ENCODE results near the gene HEXD.
"Not testable (repeated sequence)": the region's sequence is repeated elsewhere in the genome, so short reads cannot be mapped to it uniquely, and the experiment has no call there.

Gene HEXD

DNA sequence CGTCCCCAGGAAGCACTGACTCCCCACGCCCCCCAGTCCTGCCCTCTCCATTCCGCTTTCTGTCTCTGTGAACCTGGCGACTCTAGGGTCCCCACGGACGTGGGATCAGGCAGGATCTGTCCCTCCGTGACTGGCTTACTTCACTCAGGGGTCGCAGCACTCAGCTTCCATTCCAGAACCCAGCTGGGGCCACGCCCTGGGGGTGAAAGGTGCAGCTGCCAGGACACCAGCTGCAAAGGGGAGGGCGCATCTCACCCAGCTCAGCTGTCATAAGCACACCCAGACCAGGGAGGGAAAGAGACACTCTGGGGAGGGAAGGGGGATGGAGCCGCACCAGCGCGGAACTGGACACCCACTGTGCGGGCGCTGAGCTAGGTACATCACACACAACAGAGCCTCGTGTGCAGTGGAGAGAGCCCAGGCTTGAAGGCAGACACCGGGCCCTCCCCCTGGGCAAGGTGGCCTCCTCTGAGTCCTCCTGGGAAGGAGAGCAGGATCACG lies 18.5 kb upstream of the HEXD start:
- H3K9me3 Mint-ChIP-seq, result no peaks in the 10 kb centered on the region
- no peak overlapping the region for H3K4me3 Mint-ChIP-seq
- H3K4me1 Mint-ChIP-seq (ENCODE audit: low read depth), result peaks cover 12% of the 10 kb centered on the region
- peaks cover 14% of the 10 kb centered on the region for H3K36me3 Mint-ChIP-seq (ENCODE audit: low read depth)
- no peak overlapping the region for H3K27ac Mint-ChIP-seq
- H3K27me3 Mint-ChIP-seq (ENCODE audit: low read depth), result no peaks in the 10 kb centered on the region

DNA sequence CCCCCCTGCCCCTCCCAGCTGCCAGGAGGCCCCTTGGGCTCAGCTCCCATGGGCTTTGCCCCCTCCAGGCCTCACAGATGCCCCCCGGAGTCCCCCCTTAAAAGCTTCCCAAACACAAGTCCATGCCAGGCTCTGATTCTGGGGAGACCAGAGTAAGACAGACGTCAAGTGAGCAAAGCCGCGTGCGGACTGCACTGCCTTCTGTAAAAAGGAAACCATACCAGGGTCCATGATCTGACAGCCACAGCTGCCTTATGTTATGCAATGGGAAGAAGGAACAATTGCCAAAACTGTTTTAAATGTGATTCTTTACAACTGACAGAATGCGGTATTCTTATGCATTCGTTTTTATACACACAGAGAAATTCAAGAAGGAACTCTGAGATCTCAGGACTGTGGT lies 17.9 kb upstream of the HEXD start:
- H3K36me3 Mint-ChIP-seq (ENCODE audit: low read depth), result peaks cover 14% of the 10 kb centered on the region
- no peaks in the 10 kb centered on the region for H3K27me3 Mint-ChIP-seq (ENCODE audit: low read depth)
- H3K27ac Mint-ChIP-seq, result no peak overlapping the region
- H3K4me1 Mint-ChIP-seq (ENCODE audit: low read depth), result peaks cover 12% of the 10 kb centered on the region
- no peaks in the 10 kb centered on the region for H3K9me3 Mint-ChIP-seq
- no peak overlapping the region for H3K4me3 Mint-ChIP-seq

DNA sequence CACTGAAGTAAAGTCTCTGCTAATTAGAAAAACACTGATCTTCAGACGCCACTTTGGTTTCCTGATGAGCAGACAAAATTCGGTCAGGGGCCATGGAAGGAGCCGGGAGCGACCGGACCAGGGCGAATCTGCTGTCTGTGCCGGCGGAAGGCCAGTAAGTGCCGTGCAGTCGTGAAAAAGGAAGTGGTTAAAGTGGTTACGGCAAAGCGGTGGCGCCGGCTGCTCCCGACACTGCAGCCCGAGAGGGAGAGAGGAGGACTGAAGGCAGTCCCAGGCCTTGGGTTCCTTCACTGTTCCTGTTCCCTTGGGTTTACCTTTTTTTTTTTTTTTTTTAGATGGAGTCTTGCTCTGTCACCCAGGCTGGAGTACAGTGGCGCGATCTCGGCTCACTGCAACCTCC lies 17.3 kb upstream of the HEXD start:
- Mint-ChIP-seq H3K4me3 (peak overlapping the region; percentile 90), H3K9me3 (no peaks in the 10 kb centered on the region), H3K27me3 (ENCODE audit: low read depth) (no peaks in the 10 kb centered on the region), H3K4me1 (ENCODE audit: low read depth) (peaks cover 12% of the 10 kb centered on the region), H3K27ac (peak overlapping the region; percentile 90), H3K36me3 (ENCODE audit: low read depth) (peaks cover 16% of the 10 kb centered on the region)

DNA sequence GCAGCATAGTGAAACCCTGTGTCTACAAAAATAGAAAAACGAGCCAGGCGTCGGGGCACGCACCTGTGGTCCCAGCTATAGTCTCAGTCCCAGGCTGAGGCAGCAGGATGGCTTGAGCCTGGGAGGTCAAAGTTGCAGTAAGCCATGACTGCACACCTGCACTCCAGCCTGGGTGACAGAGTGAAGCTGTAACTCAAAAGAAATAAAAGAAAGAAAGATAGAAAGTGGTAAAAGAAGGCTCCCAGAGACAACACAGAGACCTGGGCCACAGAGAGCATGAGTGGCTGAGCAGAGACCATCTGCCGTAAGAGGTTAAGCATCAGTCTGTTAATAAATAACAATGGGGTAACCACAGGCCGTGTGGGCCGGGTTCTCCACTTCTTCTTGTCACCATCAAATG lies 15.3 kb upstream of the HEXD start:
- H3K4me1 Mint-ChIP-seq (ENCODE audit: low read depth), result peaks cover 15% of the 10 kb centered on the region
- peaks cover 15% of the 10 kb centered on the region for H3K36me3 Mint-ChIP-seq (ENCODE audit: low read depth)
- no peaks in the 10 kb centered on the region for H3K9me3 Mint-ChIP-seq
- no peak overlapping the region for H3K4me3 Mint-ChIP-seq
- no peak overlapping the region for H3K27ac Mint-ChIP-seq
- no peaks in the 10 kb centered on the region for H3K27me3 Mint-ChIP-seq (ENCODE audit: low read depth)

DNA sequence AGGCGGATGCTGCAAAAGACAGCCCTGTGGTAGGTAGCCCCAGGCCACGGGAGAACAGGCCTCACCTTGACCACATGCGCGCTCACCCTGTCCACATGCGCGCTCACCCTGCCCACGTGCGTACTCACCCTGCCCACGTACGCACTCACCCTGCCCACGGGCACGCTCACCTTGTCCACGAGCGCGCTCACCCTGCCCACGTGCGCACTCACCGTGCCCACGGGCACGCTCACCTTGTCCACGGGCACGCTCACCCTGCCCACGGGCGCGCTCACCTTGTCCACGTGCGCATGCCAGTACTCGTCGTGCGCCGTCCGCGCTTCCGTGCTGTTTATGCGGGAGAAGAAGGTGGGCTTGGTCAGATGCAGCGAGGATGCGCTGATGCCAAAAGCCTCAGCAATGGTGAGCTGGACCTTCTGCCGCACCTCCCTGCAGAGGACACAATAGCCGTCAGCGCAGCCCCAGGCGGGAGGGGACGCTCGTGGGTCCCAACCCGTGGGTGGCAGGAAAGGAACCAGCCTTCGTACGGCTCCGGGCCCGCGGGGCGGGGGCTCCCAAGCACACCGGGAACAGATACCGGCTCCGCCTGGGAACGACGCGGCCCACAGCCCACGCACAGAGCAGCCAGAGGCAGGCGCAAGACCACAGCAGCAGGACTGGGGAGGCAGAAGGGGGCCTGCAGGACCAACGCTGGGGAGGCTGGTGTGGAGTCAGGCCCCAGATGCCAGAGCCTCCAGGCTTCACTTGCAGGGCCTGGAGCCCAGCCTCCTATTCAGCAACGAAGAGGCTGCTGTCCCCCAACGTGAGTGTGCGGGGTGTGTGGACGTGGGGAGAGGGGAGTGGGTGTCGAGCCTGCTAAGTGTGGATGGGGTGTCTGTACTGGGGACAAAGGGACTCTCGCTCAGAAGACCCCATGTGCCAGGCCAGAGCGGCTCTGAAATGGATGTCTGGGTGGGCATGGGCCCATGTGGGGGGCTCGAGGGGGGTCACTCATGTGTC lies 14.2 kb upstream of the HEXD start:
- Mint-ChIP-seq H3K4me1 (ENCODE audit: low read depth) (peaks cover 15% of the 10 kb centered on the region), H3K9me3 (no peaks in the 10 kb centered on the region), H3K27me3 (ENCODE audit: low read depth) (no peaks in the 10 kb centered on the region), H3K27ac (no peak overlapping the region), H3K4me3 (no peak overlapping the region), H3K36me3 (ENCODE audit: low read depth) (peaks cover 17% of the 10 kb centered on the region)

DNA sequence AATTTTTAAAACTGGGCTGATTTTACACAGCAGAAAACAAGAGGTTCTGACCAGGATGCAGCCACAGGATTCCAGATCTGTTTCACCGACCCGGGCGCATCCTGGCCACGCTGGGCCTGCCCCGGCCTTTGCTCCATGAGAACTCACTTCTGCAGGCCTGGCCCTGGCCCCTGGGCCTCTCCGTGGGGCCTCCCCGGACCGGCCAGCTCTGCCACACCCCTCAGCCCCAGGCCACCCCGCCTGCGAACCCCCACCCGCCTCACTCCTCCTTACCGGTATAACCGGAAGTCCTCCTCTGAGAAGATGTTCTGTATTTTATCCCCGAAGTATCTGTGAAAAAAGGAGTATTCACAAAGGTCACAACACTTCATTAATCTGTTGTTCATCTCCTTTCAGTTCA lies 13.1 kb upstream of the HEXD start:
- Mint-ChIP-seq H3K4me1 (ENCODE audit: low read depth) (peaks cover 15% of the 10 kb centered on the region), H3K27me3 (ENCODE audit: low read depth) (no peaks in the 10 kb centered on the region), H3K27ac (no peak overlapping the region), H3K36me3 (ENCODE audit: low read depth) (peaks cover 20% of the 10 kb centered on the region), H3K9me3 (no peaks in the 10 kb centered on the region), H3K4me3 (no peak overlapping the region)

DNA sequence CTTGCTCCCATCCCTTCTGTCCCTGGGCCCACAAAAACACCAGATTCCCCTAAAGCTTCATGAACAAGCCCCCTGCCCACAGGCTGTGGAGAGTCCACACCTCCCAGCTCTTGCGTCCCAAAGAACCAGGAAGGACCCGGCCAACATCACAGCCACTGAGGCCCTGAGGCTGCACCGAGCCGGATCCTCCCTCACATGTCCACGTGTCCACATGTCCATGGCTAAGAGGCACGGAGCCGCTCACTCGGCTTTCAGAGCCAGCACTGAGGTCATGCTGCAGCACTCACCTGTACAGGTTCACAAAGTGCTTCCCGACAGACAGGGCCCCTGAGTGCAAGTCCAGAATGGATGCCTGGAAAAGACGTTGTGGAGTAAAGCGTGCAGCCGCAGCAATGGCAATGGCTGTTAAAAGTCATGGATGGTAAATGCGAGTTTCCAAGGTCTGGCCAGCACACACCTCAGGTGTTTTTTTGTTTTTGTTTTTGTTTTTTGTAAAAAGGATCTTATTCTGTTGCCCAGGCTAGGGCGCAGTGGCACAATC lies 11.9 kb upstream of the HEXD start:
- H3K36me3 Mint-ChIP-seq (ENCODE audit: low read depth), result peaks cover 16% of the 10 kb centered on the region
- H3K4me3 Mint-ChIP-seq, result no peak overlapping the region
- H3K27me3 Mint-ChIP-seq (ENCODE audit: low read depth), result no peaks in the 10 kb centered on the region
- no peak overlapping the region for H3K27ac Mint-ChIP-seq
- no peaks in the 10 kb centered on the region for H3K9me3 Mint-ChIP-seq
- H3K4me1 Mint-ChIP-seq (ENCODE audit: low read depth), result peaks cover 7% of the 10 kb centered on the region

DNA sequence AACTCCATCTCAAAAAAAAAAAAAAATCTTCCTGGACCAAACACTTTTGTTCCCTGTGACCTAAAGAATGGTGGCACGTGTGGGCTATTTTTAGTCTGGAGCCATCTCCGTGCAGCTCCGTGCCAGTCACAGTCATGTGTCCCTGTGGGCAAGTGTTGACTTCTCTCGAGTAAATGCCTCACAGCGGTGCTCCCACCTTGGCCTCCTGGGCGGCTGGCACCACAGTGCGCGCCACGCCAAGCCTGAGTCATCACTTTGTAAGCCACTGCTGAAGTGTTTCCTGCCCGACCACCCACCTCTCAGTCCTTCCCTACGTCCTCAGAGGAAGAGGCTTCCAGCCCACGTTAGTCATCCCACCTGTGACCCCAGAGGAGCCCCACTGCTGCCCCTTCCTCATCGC lies 10.9 kb upstream of the HEXD start:
- no peak overlapping the region for H3K27ac Mint-ChIP-seq
- peaks cover 4% of the 10 kb centered on the region for H3K4me1 Mint-ChIP-seq (ENCODE audit: low read depth)

DNA sequence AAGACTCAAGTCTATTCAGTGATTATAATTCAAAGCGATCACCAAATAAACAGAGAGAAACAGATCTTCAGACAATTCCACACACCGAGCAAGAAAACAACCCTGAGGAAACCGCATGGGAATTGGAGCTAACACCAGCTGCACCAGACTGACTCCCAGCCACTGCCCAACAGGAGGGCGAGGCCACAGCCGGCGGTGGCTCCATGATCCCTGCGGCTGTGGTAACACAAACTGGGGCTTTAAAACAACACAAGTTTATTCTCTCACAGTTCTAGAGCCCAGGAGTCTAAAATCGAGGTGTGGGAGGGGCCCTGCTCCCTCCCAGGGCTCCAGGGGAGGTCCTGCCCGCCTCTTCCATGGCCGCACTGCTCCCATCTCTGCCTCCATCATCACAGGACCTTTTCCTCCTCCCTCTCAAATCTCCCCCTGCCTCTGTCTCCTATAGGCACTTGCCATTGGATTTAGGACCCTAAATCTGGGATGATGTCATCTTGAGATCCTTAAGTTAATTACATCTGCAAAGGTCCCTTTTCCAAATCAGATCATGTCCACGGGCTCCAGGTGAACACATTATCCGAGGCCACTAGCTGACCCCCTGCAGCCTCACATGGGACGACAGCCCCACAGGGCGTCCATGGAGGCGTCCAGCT lies 9.7 kb upstream of the HEXD start:
- H3K27ac Mint-ChIP-seq, result no peak overlapping the region
- H3K27me3 Mint-ChIP-seq (ENCODE audit: low read depth), result no peaks in the 10 kb centered on the region
- H3K4me1 Mint-ChIP-seq (ENCODE audit: low read depth), result peaks cover 2% of the 10 kb centered on the region
- H3K9me3 Mint-ChIP-seq, result no peaks in the 10 kb centered on the region
- H3K4me3 Mint-ChIP-seq, result no peak overlapping the region
- H3K36me3 Mint-ChIP-seq (ENCODE audit: low read depth), result peaks cover 10% of the 10 kb centered on the region

More for the DNA sequence above, 10.9 kb upstream of the HEXD start:
- H3K36me3 Mint-ChIP-seq (ENCODE audit: low read depth), result peaks cover 12% of the 10 kb centered on the region
- H3K9me3 Mint-ChIP-seq, result no peaks in the 10 kb centered on the region
- H3K27me3 Mint-ChIP-seq (ENCODE audit: low read depth), result no peaks in the 10 kb centered on the region
- no peak overlapping the region for H3K4me3 Mint-ChIP-seq

DNA sequence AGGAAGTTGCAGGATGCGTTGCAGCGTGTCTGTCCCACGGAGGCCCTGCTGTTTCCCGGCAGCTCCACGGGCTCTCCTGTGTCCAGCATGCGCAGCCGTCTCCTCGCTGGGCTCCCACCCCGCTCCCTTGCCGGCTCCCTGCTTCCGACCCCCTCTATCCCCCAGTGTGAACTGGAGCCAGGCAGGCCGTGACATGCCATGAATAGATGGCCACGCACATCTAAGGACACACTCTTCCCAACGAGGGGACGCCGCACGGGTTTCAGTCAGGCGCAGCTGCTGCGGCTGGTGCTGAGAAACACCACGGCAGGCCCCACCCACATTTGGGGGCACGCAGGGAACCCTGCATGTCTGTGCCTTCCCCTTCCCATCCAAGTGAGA lies 9.2 kb upstream of the HEXD start:
- H3K4me3 Mint-ChIP-seq, result no peak overlapping the region
- H3K36me3 Mint-ChIP-seq (ENCODE audit: low read depth), result peaks cover 10% of the 10 kb centered on the region
- H3K9me3 Mint-ChIP-seq, result no peaks in the 10 kb centered on the region
- H3K27me3 Mint-ChIP-seq (ENCODE audit: low read depth), result no peaks in the 10 kb centered on the region
- no peak overlapping the region for H3K27ac Mint-ChIP-seq
- peaks cover 2% of the 10 kb centered on the region for H3K4me1 Mint-ChIP-seq (ENCODE audit: low read depth)

DNA sequence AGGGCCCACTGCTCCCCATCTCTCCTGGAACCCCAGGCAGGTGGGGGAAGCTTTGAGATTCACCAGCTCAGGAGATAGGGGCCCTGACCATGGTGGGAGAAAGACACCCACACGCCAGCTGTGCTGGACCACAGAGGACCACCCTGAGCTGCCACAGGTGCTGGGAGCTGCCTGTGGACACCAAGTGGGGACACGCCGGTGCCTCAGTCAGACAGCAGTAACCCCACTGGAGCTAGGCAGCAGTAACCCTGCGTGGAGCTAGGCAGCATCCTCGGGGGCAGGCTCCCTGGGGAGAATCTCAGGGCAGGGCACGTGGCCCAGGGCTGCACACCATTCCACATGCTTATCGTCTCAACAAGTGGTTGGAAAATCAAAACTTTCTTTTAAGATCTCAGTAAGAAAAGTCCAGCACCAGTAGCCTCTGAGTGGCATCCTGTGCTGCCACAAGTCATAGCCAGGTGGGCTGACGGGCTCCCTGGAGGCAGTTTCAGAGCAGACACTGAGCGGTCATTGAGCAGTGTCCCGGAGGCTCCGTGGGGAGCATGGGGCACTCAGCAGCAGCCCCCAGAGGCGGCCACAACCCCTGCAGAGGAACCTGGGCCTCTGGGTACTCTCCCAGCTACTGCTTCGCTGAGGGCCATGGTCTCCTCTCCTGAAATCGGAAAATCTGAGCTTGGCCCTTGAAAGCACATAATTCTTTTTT lies 8.0 kb upstream of the HEXD start:
- no peaks in the 10 kb centered on the region for H3K9me3 Mint-ChIP-seq
- no peak overlapping the region for H3K4me3 Mint-ChIP-seq
- H3K4me1 Mint-ChIP-seq (ENCODE audit: low read depth), result peaks cover 9% of the 10 kb centered on the region
- peaks cover 11% of the 10 kb centered on the region for H3K36me3 Mint-ChIP-seq (ENCODE audit: low read depth)
- H3K27ac Mint-ChIP-seq, result no peak overlapping the region
- H3K27me3 Mint-ChIP-seq (ENCODE audit: low read depth), result no peaks in the 10 kb centered on the region

DNA sequence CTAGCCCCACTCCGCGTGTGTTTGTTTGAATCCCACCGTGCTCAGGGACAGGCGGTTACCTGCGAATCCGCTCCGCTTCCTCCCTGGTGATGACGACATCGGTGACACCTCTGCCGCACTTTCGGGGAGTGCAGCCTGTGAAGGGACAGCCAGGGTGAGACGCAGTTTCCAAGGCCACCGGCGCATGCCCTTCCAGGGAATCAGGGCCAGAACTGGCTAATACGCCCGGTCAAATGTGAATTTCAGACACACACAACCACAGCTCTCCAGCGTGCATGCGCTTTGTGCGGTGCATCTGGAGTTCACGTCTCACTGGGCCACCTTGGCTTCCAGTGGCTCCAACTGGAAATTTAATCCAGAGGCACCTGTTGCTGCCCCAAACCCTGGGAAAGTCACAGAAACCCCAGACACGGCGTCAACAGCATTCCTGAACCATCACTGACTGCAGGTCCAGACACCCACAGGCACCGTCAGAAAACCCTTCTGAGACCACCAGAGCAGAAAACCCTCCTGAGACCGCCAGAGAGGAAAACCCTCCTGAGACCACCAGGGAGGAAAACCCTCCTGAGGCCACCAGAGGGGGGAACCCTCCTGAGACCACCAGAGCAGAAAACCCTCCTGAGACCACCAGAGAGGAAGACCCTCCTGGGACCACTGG lies 6.6 kb upstream of the HEXD start:
- Mint-ChIP-seq H3K36me3 (ENCODE audit: low read depth) (peaks cover 9% of the 10 kb centered on the region), H3K4me3 (no peak overlapping the region), H3K27me3 (ENCODE audit: low read depth) (no peaks in the 10 kb centered on the region), H3K9me3 (no peaks in the 10 kb centered on the region), H3K4me1 (ENCODE audit: low read depth) (peaks cover 9% of the 10 kb centered on the region), H3K27ac (no peak overlapping the region)

DNA sequence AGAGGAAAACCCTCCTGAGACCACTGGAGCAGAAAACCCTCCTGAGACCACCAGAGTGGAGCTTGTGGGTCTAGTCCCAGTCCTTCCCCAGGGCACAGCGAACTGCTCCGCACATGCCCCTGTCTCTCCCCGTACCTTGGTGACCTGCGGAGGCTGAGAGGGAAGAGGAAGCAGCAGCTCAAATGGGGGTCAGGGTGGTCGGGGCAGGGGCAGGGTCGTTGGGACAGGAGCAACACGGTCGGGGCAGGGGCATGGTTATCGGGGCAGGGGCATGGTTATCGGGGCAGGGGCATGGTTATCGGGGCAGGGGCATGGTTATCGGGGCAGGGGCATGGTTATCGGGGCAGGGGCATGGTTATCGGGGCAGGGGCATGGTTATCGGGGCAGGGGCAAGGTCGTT lies 6.1 kb upstream of the HEXD start:
- not testable (repeated sequence) for H3K27ac Mint-ChIP-seq; H3K4me3 Mint-ChIP-seq; H3K9me3 Mint-ChIP-seq; H3K36me3 Mint-ChIP-seq (ENCODE audit: low read depth); H3K27me3 Mint-ChIP-seq (ENCODE audit: low read depth); H3K4me1 Mint-ChIP-seq (ENCODE audit: low read depth)

Measured in T-helper 1 cell treated with Interleukin-12 subunit alpha and Interleukin-12 subunit beta and Interleukin-4 antibody, amounts not matched to agents 30 μg/mL and 1 μg/mL, for 36 hours (primary cell).